IPS-NIHi7 (cell line): ENCODE measurements around the gene EDIL3.
"Not testable (repeated sequence)": the region's sequence is repeated elsewhere in the genome, so short reads cannot be mapped to it uniquely, and the experiment has no call there.

Experiments
- DNase-seq: peaks from one replicate; pipeline ENCODE4 v3.0.0; 2012; ENCODE audit warnings: mixed read lengths; ENCODE audit errors: extremely low spot score

EDIL3 gene

GRCh38 chr5:84378961-84379360 lies 5.7 kb downstream of the EDIL3 start:
- DNase-seq, result no peak

GRCh38 chr5:84378420-84378819 lies 6.3 kb downstream of the EDIL3 start:
- DNase-seq, result no peak

GRCh38 chr5:84376346-84376745 lies 8.3 kb downstream of the EDIL3 start:
- no peak for DNase-seq

- DNase-seq, result no peak
Measured at GRCh38 chr5:84374568-84374967, 10.1 kb downstream of the EDIL3 start.

- no peak for DNase-seq
Measured at GRCh38 chr5:84373506-84373905, 11.2 kb downstream of the EDIL3 start.

- DNase-seq, result no peak
Measured at GRCh38 chr5:84372066-84372695, 12.5 kb downstream of the EDIL3 start.

- DNase-seq, result no peak
Measured at GRCh38 chr5:84370176-84370575, 14.5 kb downstream of the EDIL3 start.

GRCh38 chr5:84364043-84364442 lies 20.6 kb downstream of the EDIL3 start:
- no peak for DNase-seq

- DNase-seq, result no peak
Measured at GRCh38 chr5:84362061-84362720, 22.5 kb downstream of the EDIL3 start.

- DNase-seq, result no peak
Measured at GRCh38 chr5:84361572-84361971, 23.1 kb downstream of the EDIL3 start.

GRCh38 chr5:84360056-84360455 lies 24.6 kb downstream of the EDIL3 start:
- no peak for DNase-seq

- no peak for DNase-seq
Measured at GRCh38 chr5:84354101-84354500, 30.6 kb downstream of the EDIL3 start.

- no peak for DNase-seq
Measured at GRCh38 chr5:84344788-84345187, 39.9 kb downstream of the EDIL3 start.

- DNase-seq, result no peak
Measured at GRCh38 chr5:84343171-84343570, 41.5 kb downstream of the EDIL3 start.

- no peak for DNase-seq
Measured at GRCh38 chr5:84332106-84332505, 52.6 kb downstream of the EDIL3 start.

GRCh38 chr5:84327591-84327990 lies 57.1 kb downstream of the EDIL3 start:
- no peak for DNase-seq

GRCh38 chr5:84322646-84323045 lies 62.0 kb downstream of the EDIL3 start:
- no peak for DNase-seq

GRCh38 chr5:84317826-84318225 lies 66.9 kb downstream of the EDIL3 start:
- DNase-seq, result not testable (repeated sequence)

- DNase-seq, result not testable (repeated sequence)
Measured at GRCh38 chr5:84312280-84312679, 72.4 kb downstream of the EDIL3 start.

- DNase-seq, result not testable (repeated sequence)
Measured at GRCh38 chr5:84309850-84310249, 74.8 kb downstream of the EDIL3 start.

- no peak for DNase-seq
Measured at GRCh38 chr5:84306601-84307000, 78.1 kb downstream of the EDIL3 start.

- DNase-seq, result no peak
Measured at GRCh38 chr5:84304599-84304998, 80.1 kb downstream of the EDIL3 start.

- no peak for DNase-seq
Measured at GRCh38 chr5:84303315-84303714, 81.4 kb downstream of the EDIL3 start.

GRCh38 chr5:84301535-84301934 lies 83.1 kb downstream of the EDIL3 start:
- no peak for DNase-seq
